ENCODE measurements around the gene MAP2K5. TPM values are rescaled to one million over a fixed set of nuclear protein-coding genes. Genes with fewer than 3 reads are reported as not detected.

The MAP2K5 gene
- total and polyA plus RNA-seq, 9 of the 15 experiments (the other 6 are each of a cell fraction or from before 2014, with no cell fraction given): 0.41 to 16.5 (median 7.5) TPM

DNA sequence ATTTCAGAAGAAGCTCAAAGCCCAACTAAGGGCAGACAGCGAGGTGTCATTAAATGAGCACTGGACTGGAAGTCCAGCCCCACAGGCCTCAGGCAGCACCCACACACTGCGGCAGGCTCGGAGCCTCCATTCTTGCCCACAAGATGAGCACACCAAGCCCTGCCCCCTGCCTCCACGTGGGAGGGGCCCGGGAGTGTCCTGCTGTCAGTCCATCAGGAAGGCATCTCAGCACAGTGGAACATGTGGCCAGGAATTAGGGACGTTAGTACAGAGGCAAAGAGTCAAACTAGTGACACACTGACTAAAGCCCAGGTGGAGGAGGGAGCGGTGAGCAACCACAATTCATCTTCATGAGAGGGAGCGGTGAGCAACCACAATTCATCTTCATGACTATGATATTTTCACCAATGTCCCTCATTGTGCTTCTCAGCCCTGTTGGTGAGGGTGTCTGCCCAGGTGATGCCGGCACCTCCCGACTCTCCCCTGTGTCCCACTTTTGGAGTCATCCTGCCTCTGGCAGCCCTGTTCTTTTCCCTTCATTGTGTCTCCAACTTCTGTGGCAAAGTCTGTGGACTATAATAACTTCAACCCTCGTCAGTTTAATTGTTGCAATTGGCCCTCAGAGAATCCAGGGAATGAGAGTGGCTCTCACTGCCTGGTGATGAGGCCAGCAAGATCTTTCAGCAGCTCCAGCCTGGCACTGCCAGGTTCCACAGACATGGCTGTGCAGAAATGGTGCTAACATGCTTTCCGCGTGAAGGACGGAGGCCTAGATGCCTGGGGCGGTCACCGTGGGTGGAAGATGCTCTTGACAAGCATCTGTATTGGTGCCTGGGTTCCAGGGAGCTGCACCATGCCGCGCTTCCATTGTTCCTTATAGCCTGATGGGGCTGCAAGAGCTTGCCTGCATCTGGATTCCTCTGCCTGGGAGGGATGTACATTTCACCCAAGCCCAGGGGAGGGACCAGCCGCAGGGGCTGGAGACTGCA lies 259.7 kb downstream of the MAP2K5 start (continued):
- no peak for TF ChIP-seq ZNF274 (IDR thresholded peaks at IDR 0.05; ENCODE audit: borderline replicate concordance, low read depth, low read length)
- TF ChIP-seq, protein P1, sequence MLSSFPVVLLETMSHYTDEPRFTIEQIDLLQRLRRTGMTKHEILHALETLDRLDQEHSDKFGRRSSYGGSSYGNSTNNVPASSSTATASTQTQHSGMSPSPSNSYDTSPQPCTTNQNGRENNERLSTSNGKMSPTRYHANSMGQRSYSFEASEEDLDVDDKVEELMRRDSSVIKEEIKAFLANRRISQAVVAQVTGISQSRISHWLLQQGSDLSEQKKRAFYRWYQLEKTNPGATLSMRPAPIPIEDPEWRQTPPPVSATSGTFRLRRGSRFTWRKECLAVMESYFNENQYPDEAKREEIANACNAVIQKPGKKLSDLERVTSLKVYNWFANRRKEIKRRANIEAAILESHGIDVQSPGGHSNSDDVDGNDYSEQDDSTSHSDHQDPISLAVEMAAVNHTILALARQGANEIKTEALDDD (IDR thresholded peaks at IDR 0.05): no peak
- no peak for TF ChIP-seq SRSF7 (optimal IDR thresholded peaks at IDR 0.05; ENCODE audit: low read depth, low read length)
- TF ChIP-seq RBM34 (IDR thresholded peaks at IDR 0.05; ENCODE audit: borderline replicate concordance, insufficient read depth, low read length): no peak
- TF ChIP-seq RBM15 (IDR thresholded peaks at IDR 0.05; ENCODE audit: insufficient read depth, low read length): no peak
- TF ChIP-seq, protein P2, sequence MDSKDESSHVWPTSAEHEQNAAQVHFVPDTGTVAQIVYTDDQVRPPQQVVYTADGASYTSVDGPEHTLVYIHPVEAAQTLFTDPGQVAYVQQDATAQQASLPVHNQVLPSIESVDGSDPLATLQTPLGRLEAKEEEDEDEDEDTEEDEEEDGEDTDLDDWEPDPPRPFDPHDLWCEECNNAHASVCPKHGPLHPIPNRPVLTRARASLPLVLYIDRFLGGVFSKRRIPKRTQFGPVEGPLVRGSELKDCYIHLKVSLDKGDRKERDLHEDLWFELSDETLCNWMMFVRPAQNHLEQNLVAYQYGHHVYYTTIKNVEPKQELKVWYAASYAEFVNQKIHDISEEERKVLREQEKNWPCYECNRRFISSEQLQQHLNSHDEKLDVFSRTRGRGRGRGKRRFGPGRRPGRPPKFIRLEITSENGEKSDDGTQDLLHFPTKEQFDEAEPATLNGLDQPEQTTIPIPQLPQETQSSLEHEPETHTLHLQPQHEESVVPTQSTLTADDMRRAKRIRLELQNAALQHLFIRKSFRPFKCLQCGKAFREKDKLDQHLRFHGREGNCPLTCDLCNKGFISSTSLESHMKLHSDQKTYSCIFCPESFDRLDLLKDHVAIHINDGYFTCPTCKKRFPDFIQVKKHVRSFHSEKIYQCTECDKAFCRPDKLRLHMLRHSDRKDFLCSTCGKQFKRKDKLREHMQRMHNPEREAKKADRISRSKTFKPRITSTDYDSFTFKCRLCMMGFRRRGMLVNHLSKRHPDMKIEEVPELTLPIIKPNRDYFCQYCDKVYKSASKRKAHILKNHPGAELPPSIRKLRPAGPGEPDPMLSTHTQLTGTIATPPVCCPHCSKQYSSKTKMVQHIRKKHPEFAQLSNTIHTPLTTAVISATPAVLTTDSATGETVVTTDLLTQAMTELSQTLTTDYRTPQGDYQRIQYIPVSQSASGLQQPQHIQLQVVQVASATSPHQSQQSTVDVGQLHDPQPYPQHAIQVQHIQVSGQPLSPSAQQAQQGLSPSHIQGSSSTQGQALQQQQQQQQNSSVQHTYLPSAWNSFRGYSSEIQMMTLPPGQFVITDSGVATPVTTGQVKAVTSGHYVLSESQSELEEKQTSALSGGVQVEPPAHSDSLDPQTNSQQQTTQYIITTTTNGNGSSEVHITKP (IDR thresholded peaks at IDR 0.05; ENCODE audit: partially characterized antibody): no peak
- no peak for TF ChIP-seq PURB (CRISPR knock-in tag; IDR thresholded peaks at IDR 0.05; ENCODE audit: low read depth)
- TF ChIP-seq EP300 (IDR thresholded peaks at IDR 0.05; ENCODE audit: low read length): no peak
- no peak for TF ChIP-seq SMC3 (conservative IDR thresholded peaks at IDR 0.05; ENCODE audit: insufficient read depth, low read depth, low read length)
- TF ChIP-seq HEY1 (CRISPR knock-in tag; IDR thresholded peaks at IDR 0.05; ENCODE audit: borderline replicate concordance): no peak
- no peak for TF ChIP-seq TAF9B (IDR thresholded peaks at IDR 0.05; ENCODE audit: partially characterized antibody)
